AG20443 (cell line): ENCODE results near the gene GATA2.

ENCODE experiments used
- DNase-seq: peaks from one replicate; pipeline ENCODE4 v3.0.0; 2012; ENCODE audit warnings: low spot score, mixed read lengths

The GATA2 gene

GRCh38 chr3:128473180-128473519, 19.9 kb downstream of the GATA2 start:
- no peak for DNase-seq

- DNase-seq: no peak
Observed at GRCh38 chr3:128472449-128473179, 20.4 kb downstream of the GATA2 start.

- no peak for DNase-seq
Observed at GRCh38 chr3:128471720-128472119, 21.3 kb downstream of the GATA2 start.

GRCh38 chr3:128471110-128471509, 21.9 kb downstream of the GATA2 start:
- no peak for DNase-seq

GRCh38 chr3:128470134-128470899, 22.7 kb downstream of the GATA2 start:
- DNase-seq: no peak

GRCh38 chr3:128469556-128469955, 23.4 kb downstream of the GATA2 start:
- no peak for DNase-seq

GRCh38 chr3:128468791-128469527, 24.0 kb downstream of the GATA2 start:
- no peak for DNase-seq

GRCh38 chr3:128468285-128468790, 24.7 kb downstream of the GATA2 start:
- no peak for DNase-seq

GRCh38 chr3:128466840-128467541, 26.0 kb downstream of the GATA2 start, which contains the start of gene DNAJB8:
Gene DNAJB8, minus strand, starts transcription at chr3:128466890. Its CDS starts 3,645 bp downstream, at chr3:128463245.
- no peak for DNase-seq

GRCh38 chr3:128464702-128465101, 28.3 kb downstream of the GATA2 start:
- no peak for DNase-seq

- DNase-seq: no peak
Observed at GRCh38 chr3:128464188-128464587, 28.8 kb downstream of the GATA2 start.

GRCh38 chr3:128463771-128464170, 29.2 kb downstream of the GATA2 start:
- DNase-seq: no peak

- DNase-seq: no peak
Observed at GRCh38 chr3:128463354-128463753, 29.6 kb downstream of the GATA2 start.

- no peak for DNase-seq
Observed at GRCh38 chr3:128462931-128463330, 30.1 kb downstream of the GATA2 start.

GRCh38 chr3:128462341-128462910, 30.6 kb downstream of the GATA2 start:
- DNase-seq: no peak

GRCh38 chr3:128461731-128462130, 31.3 kb downstream of the GATA2 start:
- no peak for DNase-seq

GRCh38 chr3:128459461-128459820, 33.6 kb downstream of the GATA2 start:
- DNase-seq: no peak

- no peak for DNase-seq
Observed at GRCh38 chr3:128458746-128459460, 34.1 kb downstream of the GATA2 start.

- DNase-seq: no peak
Observed at GRCh38 chr3:128457937-128458336, 35.1 kb downstream of the GATA2 start.

- DNase-seq: no peak
Observed at GRCh38 chr3:128456776-128457715, 36.0 kb downstream of the GATA2 start.
